Gastrocnemius medialis (tissue), 4 donors: ENCODE data around the gene PRSS33. TPM values are rescaled to one million over a fixed set of nuclear protein-coding genes. Genes with fewer than 3 reads are reported as not detected.

Source experiments
- ATAC-seq, 2 donors: fragments of 150-250 bp; one replicate each; pipeline ENCODE4 v1.9.1; 2016
- DNase-seq, 2 donors: peaks; one replicate each; pipeline ENCODE4 v3.0.0-alpha.2; 2019
- H3K27ac ChIP-seq, 4 donors: fragments of 200-600 bp; sonication (generic); 1 replicate in 1 of 4; 2 replicates in 3 of 4; pipeline ENCODE4 v1.5.1; 2016 to 2018; ENCODE audit warnings: mild to moderate bottlenecking in 2 of 4, moderate library complexity in 1 of 4
- H3K27me3 ChIP-seq, 3 donors: fragments of 200-600 bp; sonication (generic) in 2 of 3; 1 replicate in 1 of 3; 2 replicates in 2 of 3; pipeline versions ENCODE4 v1.5.1 to v1.6.0; 2016 to 2019; ENCODE audit warnings: mild to moderate bottlenecking in 1 of 3, moderate library complexity in 1 of 3
- H3K36me3 ChIP-seq, 2 donors: fragments of 200-600 bp; sonication (generic) in 1 of 2; one replicate each; pipeline ENCODE4 v1.5.1; 2017 to 2018
- H3K4me1 ChIP-seq, 2 donors: fragments of 200-600 bp; sonication (generic) in 1 of 2; one replicate each; pipeline ENCODE4 v1.5.1; 2016 to 2017; ENCODE audit warnings: mild to moderate bottlenecking in 2 of 2
- H3K4me3 ChIP-seq, 4 donors: fragments of 200-600 bp; sonication (generic) in 3 of 4; 1 replicate in 1 of 4; 2 replicates in 3 of 4; pipeline ENCODE4 v1.5.1; 2016 to 2019; ENCODE audit warnings: mild to moderate bottlenecking in 2 of 4
- H3K9me3 ChIP-seq, 3 donors: fragments of 200-600 bp; sonication (generic) in 2 of 3; 1 replicate in 1 of 3; 2 replicates in 2 of 3; pipeline ENCODE4 v1.5.1; 2016 to 2019
- CTCF ChIP-seq, 5 experiments: fragments of 450-650 bp in 3 of 5; fragments of 200-600 bp in 2 of 5; sonication (generic) in 2 of 5; IDR thresholded peaks in 4 of 5; conservative IDR thresholded peaks in 1 of 5; 1 replicate in 4 of 5; 2 replicates in 1 of 5; pipeline ENCODE4 v1.5.1; 2016 to 2019; ENCODE audit warnings: antibody characterized with exemption in 5 of 5, mild to moderate bottlenecking in 3 of 5, moderate library complexity in 3 of 5
- POLR2A ChIP-seq, 2 donors: fragments of 450-650 bp; IDR thresholded peaks; one replicate each; pipeline ENCODE4 v1.6.1; 2017; ENCODE audit warnings: antibody characterized with exemption in 2 of 2, mild to moderate bottlenecking in 2 of 2, moderate library complexity in 2 of 2
- in situ Hi-C, 4 donors: fragments of 200-750 bp; cut with MboI; loops; one replicate each; pipeline versions ENCODE4 v1.15.0 to v1.8.0; 2017; ENCODE audit warnings: low sequenced_read_pairs in 4 of 4
- intact Hi-C: fragments of 100-400 bp; cut with DNase I; formaldehyde crosslinking; loops from one replicate; pipeline ENCODE4 v1.15.1; 2023; ENCODE audit warnings: low total_unique reads
- total RNA-seq, 4 donors: library from RNA; depleted of rRNA; stranded (reverse); fragments of >200 nt; gene quantifications; one replicate each; pipeline versions ENCODE4 v1.1.0 to v1.2.3, GENCODE V29; 2016

The PRSS33 gene
- total RNA-seq, 4 donors from 2014 or later, result not detected

GRCh38 chr16:2734844-2735515 is 52.4 kb downstream of the PRSS33 start:
- peaks cover 0 to 3% (median 0%) of the 10 kb centered on the region in 3 donors for H3K27me3 ChIP-seq
- no peak for ATAC-seq
- in situ Hi-C loops, result no loop called here

More at GRCh38 chr16:2734844-2735515, 52.4 kb downstream of the PRSS33 start:
- DNase-seq, result no peak
- TF ChIP-seq CTCF (IDR thresholded peaks at IDR 0.05 in 4 of 5, conservative IDR thresholded peaks at IDR 0.05 in 1 of 5) (no peak), POLR2A (IDR thresholded peaks at IDR 0.05) (no peak)
- intact Hi-C loops, result loop anchor here (10.0 kb wide), 1 partner anchor 1990 kb away; no protein-coding TSS in a partner anchor
- H3K9me3 ChIP-seq, result no peaks in the 10 kb centered on the region
- H3K4me3 ChIP-seq, result no peak overlapping the region
- no peaks in the 10 kb centered on the region for H3K4me1 ChIP-seq
- no peaks in the 10 kb centered on the region for H3K36me3 ChIP-seq
- H3K27ac ChIP-seq, result no peak overlapping the region

Other genes with a start within 250 kb of the PRSS33 start
- 10 to 100 TPM; 24.5 to 42.4 (median 34.7) TPM for gene PDPK1, start 249.5 kb downstream of the PRSS33 start, total RNA-seq
- 10 to 100 TPM; 13.6 to 23.8 (median 14.7) TPM for gene KCTD5, start 105.0 kb downstream of the PRSS33 start, total RNA-seq
- gene PRSS27, start 67.3 kb downstream of the PRSS33 start, total RNA-seq, result under 1 TPM in 2 of 4 donors, not detected in 2; 0.49 to 0.55 TPM
- gene SRRM2, start 34.9 kb downstream of the PRSS33 start, total RNA-seq, result 100 to 1,000 TPM; 151 to 205 (median 164) TPM
- gene ELOB, start 10.3 kb downstream of the PRSS33 start, total RNA-seq, result 100 to 1,000 TPM; 216 to 970 (median 375) TPM
- gene PRSS41, start 10.9 kb upstream of the PRSS33 start, total RNA-seq, result not detected
- not detected for gene PRSS21, start 29.7 kb upstream of the PRSS33 start, total RNA-seq
- not detected for gene ZG16B, start 42.7 kb upstream of the PRSS33 start, total RNA-seq
- gene PRSS22, start 70.6 kb upstream of the PRSS33 start, total RNA-seq, result not detected
- gene FLYWCH2, start 95.7 kb upstream of the PRSS33 start, total RNA-seq, result 10 to 100 TPM; 19.5 to 54.5 (median 30.2) TPM
- 10 to 100 TPM; 41.7 to 49.7 (median 44.0) TPM for gene FLYWCH1, start 124.4 kb upstream of the PRSS33 start, total RNA-seq
- gene KREMEN2, start 176.7 kb upstream of the PRSS33 start, total RNA-seq, result not detected
- gene PAQR4, start 181.8 kb upstream of the PRSS33 start, total RNA-seq, result 10 to 100 TPM in 2 of 4 donors, 1 to 10 TPM in 2; 4.2 to 14.6 (median 10.2) TPM
- gene PKMYT1, start 192.9 kb upstream of the PRSS33 start, total RNA-seq, result 1 to 10 TPM in 2 of 4 donors, not detected in 2; 1.4 to 2.4 TPM
- under 1 TPM in 1 of 4 donors, not detected in 3; 0.40 TPM for gene CLDN9, start 225.4 kb upstream of the PRSS33 start, total RNA-seq
- under 1 TPM in 1 of 4 donors, not detected in 3; 0.55 TPM for gene CLDN6, start 230.6 kb upstream of the PRSS33 start, total RNA-seq
- gene TNFRSF12A, start 232.8 kb upstream of the PRSS33 start, total RNA-seq, result 100 to 1,000 TPM in 2 of 4 donors, 10 to 100 TPM in 2; 34.0 to 161 (median 85.5) TPM
- gene HCFC1R1, start 236.4 kb upstream of the PRSS33 start, total RNA-seq, result 100 to 1,000 TPM in 1 of 4 donors, 10 to 100 TPM in 3; 41.8 to 124 (median 66.9) TPM
- gene THOC6, start 236.5 kb upstream of the PRSS33 start, total RNA-seq, result 10 to 100 TPM; 15.0 to 31.1 (median 21.5) TPM
- gene BICDL2, start 249.4 kb upstream of the PRSS33 start, total RNA-seq, result under 1 TPM in 1 of 4 donors, not detected in 3; 0.32 TPM